GM12875 (cell line): ENCODE results near the gene PARD3B.

Source experiments
- H3K4me3 ChIP-seq: one replicate; pipeline ENCODE4 v1.5.1; 2011; ENCODE audit warnings: low read depth, low read length, control low read depth
- TF ChIP-seq, protein P1 (sequence below): IDR thresholded peaks from 2 replicates; pipeline ENCODE4 v1.5.1; 2011; ENCODE audit warnings: low read depth, mild to moderate bottlenecking, control low read depth, inconsistent platforms, low read length, moderate library complexity, borderline replicate concordance; ENCODE audit not compliant: insufficient read depth

PARD3B gene

GRCh38 chr2:205617905-205618304 is 1072.6 kb downstream of the PARD3B start:
- H3K4me3 ChIP-seq: no peak overlapping the region
- TF ChIP-seq, protein P1, sequence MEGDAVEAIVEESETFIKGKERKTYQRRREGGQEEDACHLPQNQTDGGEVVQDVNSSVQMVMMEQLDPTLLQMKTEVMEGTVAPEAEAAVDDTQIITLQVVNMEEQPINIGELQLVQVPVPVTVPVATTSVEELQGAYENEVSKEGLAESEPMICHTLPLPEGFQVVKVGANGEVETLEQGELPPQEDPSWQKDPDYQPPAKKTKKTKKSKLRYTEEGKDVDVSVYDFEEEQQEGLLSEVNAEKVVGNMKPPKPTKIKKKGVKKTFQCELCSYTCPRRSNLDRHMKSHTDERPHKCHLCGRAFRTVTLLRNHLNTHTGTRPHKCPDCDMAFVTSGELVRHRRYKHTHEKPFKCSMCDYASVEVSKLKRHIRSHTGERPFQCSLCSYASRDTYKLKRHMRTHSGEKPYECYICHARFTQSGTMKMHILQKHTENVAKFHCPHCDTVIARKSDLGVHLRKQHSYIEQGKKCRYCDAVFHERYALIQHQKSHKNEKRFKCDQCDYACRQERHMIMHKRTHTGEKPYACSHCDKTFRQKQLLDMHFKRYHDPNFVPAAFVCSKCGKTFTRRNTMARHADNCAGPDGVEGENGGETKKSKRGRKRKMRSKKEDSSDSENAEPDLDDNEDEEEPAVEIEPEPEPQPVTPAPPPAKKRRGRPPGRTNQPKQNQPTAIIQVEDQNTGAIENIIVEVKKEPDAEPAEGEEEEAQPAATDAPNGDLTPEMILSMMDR: no peak

DNA sequence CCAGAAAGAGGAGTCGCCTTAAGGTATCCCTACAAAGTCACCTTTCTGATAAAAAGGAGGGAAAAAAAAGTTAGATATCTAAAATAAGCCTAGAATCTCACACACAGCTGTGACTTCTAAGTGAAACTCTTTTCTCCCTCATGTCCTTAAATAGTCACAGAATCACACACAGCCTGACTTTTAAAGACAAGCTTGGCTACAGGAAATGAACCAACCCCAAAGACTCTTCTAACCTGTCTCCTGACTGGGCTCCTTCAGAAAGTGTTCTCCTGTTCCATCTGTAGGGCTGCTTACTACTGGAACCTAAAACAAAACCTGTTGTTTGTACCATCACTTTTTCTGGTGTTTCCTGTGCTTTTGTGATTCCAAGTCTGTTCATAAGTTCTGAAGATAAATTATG is 1074.3 kb downstream of the PARD3B start:
- no peak overlapping the region for H3K4me3 ChIP-seq
- TF ChIP-seq, protein P1: no peak

GRCh38 chr2:205627085-205627484 is 1081.8 kb downstream of the PARD3B start:
- TF ChIP-seq, protein P1: no peak
- H3K4me3 ChIP-seq: no peak overlapping the region

- no peak overlapping the region for H3K4me3 ChIP-seq
These were observed 1083.1 kb downstream of the PARD3B start for GRCh38 chr2:205628422-205628821.

DNA sequence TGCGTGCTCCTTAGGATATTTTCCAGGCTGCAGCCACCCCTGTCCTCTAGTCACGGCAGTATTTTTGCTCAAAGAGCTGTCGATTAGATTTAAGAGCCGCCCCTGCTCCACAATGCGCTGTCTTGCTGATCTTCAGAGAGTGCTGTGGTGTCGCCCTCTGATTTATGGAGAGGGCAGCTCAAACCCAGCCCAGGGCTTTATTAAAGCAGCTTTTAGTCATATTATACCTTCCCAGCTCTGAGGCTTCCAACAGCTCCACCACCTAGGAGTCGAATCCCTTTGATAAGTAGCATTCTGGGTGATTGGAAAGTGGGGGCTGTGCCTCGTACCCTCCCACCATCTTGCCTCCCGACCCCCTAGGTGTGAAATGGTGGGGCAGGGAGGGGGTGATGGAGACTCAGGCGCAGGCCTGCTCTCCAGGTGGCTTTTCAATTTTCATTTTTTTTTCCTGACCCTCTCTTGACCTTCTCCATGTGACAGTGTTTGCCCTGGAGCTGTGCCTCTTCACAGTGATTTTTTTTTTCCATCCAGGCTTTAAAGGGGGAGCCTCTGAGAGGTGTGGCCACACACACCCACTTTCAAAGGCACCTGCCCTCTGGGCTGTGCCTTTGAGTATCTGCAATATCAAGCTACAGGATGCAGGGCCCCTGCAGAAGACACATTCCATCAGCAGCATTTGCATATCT is 1084.0 kb downstream of the PARD3B start:
- H3K4me3 ChIP-seq: no peak overlapping the region
- TF ChIP-seq, protein P1: no peak

More at GRCh38 chr2:205628422-205628821, 1083.1 kb downstream of the PARD3B start:
- TF ChIP-seq, protein P1: no peak

GRCh38 chr2:205633994-205634393 is 1088.7 kb downstream of the PARD3B start:
- TF ChIP-seq, protein P1: no peak
- H3K4me3 ChIP-seq: no peak overlapping the region

- H3K4me3 ChIP-seq: no peak overlapping the region
- TF ChIP-seq, protein P1: no peak
These were observed 1091.5 kb downstream of the PARD3B start for GRCh38 chr2:205636549-205637319.
